Measurements from ENCODE around the gene TLR8.

TLR8 gene

DNA sequence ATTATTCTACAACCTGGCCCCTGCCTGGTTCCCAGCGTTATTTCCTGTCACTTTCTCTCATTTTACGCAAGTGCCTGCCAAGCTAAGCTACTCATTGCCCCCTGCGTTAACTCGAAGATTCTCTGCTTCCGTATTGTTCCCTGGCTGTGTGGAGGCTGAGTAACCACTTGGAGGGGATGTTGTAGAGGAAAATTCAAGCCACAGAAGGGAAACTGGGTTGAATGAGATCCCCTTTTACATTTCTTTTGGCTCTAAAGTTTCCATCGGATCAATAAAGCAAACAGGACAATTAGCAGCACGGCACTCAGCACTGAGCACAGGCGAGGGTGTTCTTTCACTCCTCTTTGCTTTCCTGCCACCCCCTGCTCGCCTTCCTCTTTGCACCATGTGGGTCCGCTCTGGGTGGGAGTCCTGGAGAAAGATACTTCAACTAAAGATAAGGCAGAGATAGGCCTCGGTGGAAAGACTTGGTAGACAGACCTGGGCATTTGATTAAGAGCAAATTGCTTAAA, 64.3 kb downstream of the TLR8 start:
- DNase-seq = peak; percentile 77

DNA sequence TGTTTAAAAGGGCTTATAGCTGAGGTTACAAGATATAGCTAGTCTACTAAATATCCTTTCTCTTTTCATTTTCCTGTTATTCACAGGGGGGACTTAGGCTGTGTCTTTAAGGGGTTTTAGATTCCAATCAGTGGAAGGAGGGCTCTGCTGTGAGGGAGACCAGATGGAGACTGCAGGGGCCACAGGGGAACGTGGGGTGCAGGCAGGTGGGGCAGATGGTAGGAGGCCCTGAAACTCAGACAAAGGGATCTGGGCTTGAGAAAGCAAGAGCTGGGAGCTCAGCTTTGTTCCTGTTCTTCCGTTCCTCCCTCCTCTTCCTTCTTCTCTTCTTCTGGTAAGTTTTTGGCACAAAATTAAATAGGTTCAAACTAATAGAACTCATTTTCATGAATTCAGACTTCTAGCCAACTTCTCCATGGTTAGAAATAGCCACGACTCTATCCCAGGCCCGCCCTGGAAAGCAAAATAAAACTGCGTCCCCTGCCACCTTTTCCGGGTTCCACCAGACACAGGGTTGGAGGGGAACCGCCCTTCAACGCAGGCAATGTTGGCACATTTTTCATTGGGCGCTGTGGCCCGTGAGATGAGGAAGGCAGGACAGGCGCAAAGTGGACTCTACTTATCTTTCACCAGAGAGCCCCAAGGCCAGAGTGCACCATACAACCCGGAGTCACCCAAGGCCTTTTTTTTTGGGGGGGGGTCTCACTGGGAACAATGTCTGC, 65.0 kb downstream of the TLR8 start:
- no peak for DNase-seq

DNA sequence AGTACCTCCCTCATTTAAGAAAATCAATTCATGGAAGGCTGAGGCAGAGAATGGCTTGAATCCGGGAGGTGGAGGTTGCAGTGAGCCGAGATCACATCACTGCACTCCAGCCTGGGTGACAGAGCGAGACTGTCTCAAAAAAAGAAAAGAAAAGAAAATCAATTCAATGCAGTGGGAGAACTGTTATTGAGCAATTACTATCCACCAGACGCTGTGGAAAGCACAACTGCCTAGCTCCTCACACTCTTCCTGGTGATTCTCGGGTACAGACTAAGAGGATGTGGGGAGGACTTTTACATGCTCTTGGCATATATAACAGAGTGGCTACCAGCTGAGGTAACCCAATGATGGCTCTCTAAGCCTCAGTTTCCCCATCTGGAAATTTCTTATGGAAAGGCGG, 65.8 kb downstream of the TLR8 start:
- DNase-seq = peak; percentile 27
